Stomach (tissue), 9 donors: Measurements from ENCODE around the gene FBXL4. TPM values are rescaled to one million over a fixed set of nuclear protein-coding genes. Genes with fewer than 3 reads are reported as not detected.

ENCODE experiments used
- DNase-seq, 2 donors: peaks; one replicate each; pipeline versions ENCODE4 v3.0.0 to v3.0.0-alpha.2; 2013 to 2019
- H3K27ac ChIP-seq, 5 donors: fragments of 200-600 bp in 4 of 5; sonication (generic) in 4 of 5; one replicate each; pipeline ENCODE4 v1.5.1; 2013 to 2019; ENCODE audit warnings: mild to moderate bottlenecking in 1 of 5, moderate library complexity in 1 of 5
- H3K27me3 ChIP-seq, 3 donors: fragments of 200-600 bp; sonication (generic); one replicate each; pipeline ENCODE4 v1.5.1; 2017 to 2019; ENCODE audit warnings: mixed run types in 1 of 3
- H3K36me3 ChIP-seq, 4 donors: fragments of 200-600 bp; sonication (generic); 1 replicate in 3 of 4; 2 replicates in 1 of 4; pipeline ENCODE4 v1.5.1; 2016 to 2019
- H3K4me1 ChIP-seq, 4 donors: fragments of 200-600 bp; sonication (generic); one replicate each; pipeline ENCODE4 v1.5.1; 2016 to 2019
- H3K4me3 ChIP-seq, 4 donors: fragments of 200-600 bp; sonication (generic) in 3 of 4; one replicate each; pipeline ENCODE4 v1.5.1; 2016 to 2019; ENCODE audit warnings: mild to moderate bottlenecking in 1 of 4
- H3K9me3 ChIP-seq, 4 donors: fragments of 200-600 bp; sonication (generic); one replicate each; pipeline ENCODE4 v1.5.1; 2016 to 2019
- EP300 ChIP-seq: sonication (generic); formaldehyde crosslinking; IDR thresholded peaks from one replicate; pipeline ENCODE4 v1.6.1; 2017; ENCODE audit warnings: antibody characterized with exemption
- POLR2A ChIP-seq, 4 donors: fragments of 450-650 bp; IDR thresholded peaks; one replicate each; pipeline ENCODE4 v1.6.1; 2016; ENCODE audit warnings: antibody characterized with exemption in 4 of 4, control low read depth in 2 of 4, mild to moderate bottlenecking in 1 of 4, moderate library complexity in 1 of 4
- POLR2AphosphoS5 ChIP-seq, 3 donors: sonication (generic); formaldehyde crosslinking; IDR thresholded peaks; one replicate each; pipeline ENCODE4 v1.6.1; 2016; ENCODE audit warnings: antibody characterized with exemption in 3 of 3
- WGBS, 5 donors: extraction: QIAGEN DNeasy Blood & Tissue Kit in 3 of 5; methylation state at CpG; one replicate each; pipeline versions ENCODE4 v1.1.5 to v1.1.7; 2013 to 2018; 5-methylcytosine and 5-hydroxymethylcytosine counted together
- intact Hi-C: fragments of 100-400 bp; cut with DNase I; formaldehyde crosslinking; loops from one replicate; pipeline ENCODE4 v1.15.1; 2023; ENCODE audit warnings: low total_unique reads
- polyA plus RNA-seq, 3 donors: library from polyadenylated mRNA; stranded (reverse); fragments of 200-250 nt; gene quantifications; one replicate each; pipeline ENCODE4 v1.2.3, GENCODE V29; 2013
- total RNA-seq, 5 donors: library from RNA; depleted of rRNA; stranded (reverse); fragments of >200 nt; gene quantifications; one replicate each; pipeline versions ENCODE4 v1.1.0 to v1.2.3, GENCODE V29; 2014 to 2016
- TF ChIP-seq, protein P1 (sequence below), 7 experiments: fragments of 450-650 bp in 4 of 7; fragments of 200-600 bp in 3 of 7; sonication (generic) in 3 of 7; IDR thresholded peaks; one replicate each; pipeline ENCODE4 v1.5.1; 2016 to 2019; ENCODE audit warnings: antibody characterized with exemption in 7 of 7, control low read depth in 2 of 7, mild to moderate bottlenecking in 1 of 7
- donor health status: healthy with polysubstance abuse.
- donor health status: Bipolar disorder and iron deficiency.
- donor health status: healthy.

FBXL4 gene
- total and polyA plus RNA-seq, 8 donors = 2.6 to 37.1 (median 7.6) TPM

DNA sequence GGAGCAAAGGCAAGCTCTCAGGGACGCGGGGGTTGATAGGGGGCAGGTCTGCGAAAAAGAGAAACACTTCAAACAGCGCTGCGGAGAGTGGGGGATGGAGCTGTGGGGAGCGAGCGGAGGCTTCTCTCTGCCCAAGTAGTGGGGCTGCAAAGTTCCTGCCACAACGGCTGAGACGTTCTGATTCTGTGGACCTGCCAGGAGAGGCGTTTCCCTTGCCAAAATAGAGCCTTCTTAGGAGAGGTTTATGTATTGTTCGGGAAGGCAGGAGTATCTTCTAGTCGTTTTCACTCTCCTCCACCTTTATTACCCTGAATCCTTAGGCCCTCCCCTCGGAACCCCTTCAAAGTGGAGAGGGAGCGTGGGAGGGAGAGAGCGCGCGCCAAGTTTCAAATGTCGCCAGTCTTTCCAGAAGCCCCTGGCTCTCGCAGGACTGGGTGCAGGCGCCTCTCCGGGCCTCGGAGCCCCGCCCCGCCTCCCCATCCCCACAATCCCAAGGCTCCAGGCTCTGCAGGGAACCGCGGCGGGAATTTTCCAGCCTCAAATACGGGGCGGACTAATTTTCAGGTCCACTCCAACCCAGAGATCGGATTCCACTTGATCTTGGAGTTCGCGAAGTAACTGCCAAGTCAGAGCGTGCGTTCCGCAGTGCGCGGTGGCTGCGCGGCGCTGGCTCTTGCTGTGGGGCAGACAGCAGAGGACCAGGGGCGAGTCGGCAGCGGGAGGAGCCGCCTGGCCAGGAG, 123.4 kb downstream of the FBXL4 start:
- 3 to 6% (median 5%) methylated on average over 31 to 44 of the region's 44 CpGs for WGBS, 5 donors
- H3K9me3 ChIP-seq = no peaks in the 10 kb centered on the region
- peaks cover 19 to 39% (median 24%) of the 10 kb centered on the region in 4 donors for H3K4me1 ChIP-seq
- H3K27ac ChIP-seq = no peak overlapping the region
- H3K36me3 ChIP-seq = no peaks in the 10 kb centered on the region
- H3K4me3 ChIP-seq = peak overlapping the region in 2 of 4 donors; percentile 7 to 11
- TF ChIP-seq POLR2AphosphoS5 (IDR thresholded peaks at IDR 0.05) = no peak
- TF ChIP-seq, protein P1, sequence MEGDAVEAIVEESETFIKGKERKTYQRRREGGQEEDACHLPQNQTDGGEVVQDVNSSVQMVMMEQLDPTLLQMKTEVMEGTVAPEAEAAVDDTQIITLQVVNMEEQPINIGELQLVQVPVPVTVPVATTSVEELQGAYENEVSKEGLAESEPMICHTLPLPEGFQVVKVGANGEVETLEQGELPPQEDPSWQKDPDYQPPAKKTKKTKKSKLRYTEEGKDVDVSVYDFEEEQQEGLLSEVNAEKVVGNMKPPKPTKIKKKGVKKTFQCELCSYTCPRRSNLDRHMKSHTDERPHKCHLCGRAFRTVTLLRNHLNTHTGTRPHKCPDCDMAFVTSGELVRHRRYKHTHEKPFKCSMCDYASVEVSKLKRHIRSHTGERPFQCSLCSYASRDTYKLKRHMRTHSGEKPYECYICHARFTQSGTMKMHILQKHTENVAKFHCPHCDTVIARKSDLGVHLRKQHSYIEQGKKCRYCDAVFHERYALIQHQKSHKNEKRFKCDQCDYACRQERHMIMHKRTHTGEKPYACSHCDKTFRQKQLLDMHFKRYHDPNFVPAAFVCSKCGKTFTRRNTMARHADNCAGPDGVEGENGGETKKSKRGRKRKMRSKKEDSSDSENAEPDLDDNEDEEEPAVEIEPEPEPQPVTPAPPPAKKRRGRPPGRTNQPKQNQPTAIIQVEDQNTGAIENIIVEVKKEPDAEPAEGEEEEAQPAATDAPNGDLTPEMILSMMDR (IDR thresholded peaks at IDR 0.05) = no peak
- no peak for TF ChIP-seq EP300
- no peak for TF ChIP-seq POLR2A (IDR thresholded peaks at IDR 0.05)
- H3K27me3 ChIP-seq = peaks cover 32 to 97% (median 77%) of the 10 kb centered on the region in 3 donors
- no peak for DNase-seq
- intact Hi-C loops = no loop called here

GRCh38 chr6:98823428-98824161, 124.2 kb downstream of the FBXL4 start:
- DNase-seq = no peak
- Histone ChIP-seq H3K36me3 (no peaks in the 10 kb centered on the region), H3K27ac (no peak overlapping the region), H3K27me3 (peaks cover 32 to 93% (median 70%) of the 10 kb centered on the region in 3 donors), H3K4me3 (no peak overlapping the region), H3K9me3 (no peaks in the 10 kb centered on the region), H3K4me1 (peaks cover 19 to 34% (median 24%) of the 10 kb centered on the region in 4 donors)
- 3 to 11% (median 5%) methylated on average over 12 of the region's 12 CpGs for WGBS, 5 donors
- TF ChIP-seq EP300 = no peak
- TF ChIP-seq POLR2AphosphoS5 (IDR thresholded peaks at IDR 0.05) = no peak
- TF ChIP-seq, protein P1 (IDR thresholded peaks at IDR 0.05) = no peak
- no peak for TF ChIP-seq POLR2A (IDR thresholded peaks at IDR 0.05)
- intact Hi-C loops = no loop called here

- DNase-seq = no peak
- 78 to 85% (median 84%) methylated on average over 2 of the region's 2 CpGs for WGBS, 5 donors
- Histone ChIP-seq H3K4me3 (no peak overlapping the region), H3K36me3 (no peaks in the 10 kb centered on the region), H3K9me3 (peaks cover 0 to 10% (median 4%) of the 10 kb centered on the region in 4 donors), H3K4me1 (peaks cover 10 to 18% (median 13%) of the 10 kb centered on the region in 4 donors), H3K27ac (no peak overlapping the region), H3K27me3 (peaks cover 20 to 80% (median 53%) of the 10 kb centered on the region in 3 donors)
- intact Hi-C loops = no loop called here
- TF ChIP-seq EP300 = no peak
- TF ChIP-seq, protein P1 (IDR thresholded peaks at IDR 0.05) = no peak
- TF ChIP-seq POLR2A (IDR thresholded peaks at IDR 0.05) = no peak
- TF ChIP-seq POLR2AphosphoS5 (IDR thresholded peaks at IDR 0.05) = no peak
Observed at GRCh38 chr6:98821756-98822405, 125.9 kb downstream of the FBXL4 start.

Other genes with a start within 250 kb of the FBXL4 start
- under 1 TPM in 1 of 5 donors, not detected in 4; under 0.01 TPM for gene POU3F2, start 113.4 kb downstream of the FBXL4 start, total RNA-seq
- gene POU3F2, start 113.4 kb downstream of the FBXL4 start, polyA plus RNA-seq = not detected